Upper lobe of right lung (tissue), 1 donor: ENCODE results near the gene SLC39A6. TPM values are rescaled to one million over a fixed set of nuclear protein-coding genes. Genes with fewer than 3 reads are reported as not detected.
"Not testable (repeated sequence)": the region's sequence is repeated elsewhere in the genome, so short reads cannot be mapped to it uniquely, and the experiment has no call there.

Experiments
- ATAC-seq: fragments of 200-7000 bp; cut with Tn5 transposase; one replicate; pipeline ENCODE4 v1.9.1; 2020; ENCODE audit warnings: mild to moderate bottlenecking, moderate library complexity
- DNase-seq: peaks from one replicate; pipeline ENCODE4 v3.0.0-alpha.2; 2020
- H3K27ac ChIP-seq: fragments of 200-600 bp; one replicate; pipeline ENCODE4 v1.8.0; 2022
- H3K27me3 ChIP-seq: fragments of 200-600 bp; one replicate; pipeline ENCODE4 v1.8.0; 2022; ENCODE audit warnings: mild to moderate bottlenecking
- H3K36me3 ChIP-seq: fragments of 200-600 bp; one replicate; pipeline ENCODE4 v1.8.0; 2022
- H3K4me1 ChIP-seq: fragments of 200-600 bp; one replicate; pipeline ENCODE4 v1.8.0; 2022
- H3K4me3 ChIP-seq: fragments of 200-600 bp; one replicate; pipeline ENCODE4 v1.8.0; 2022; ENCODE audit warnings: mild to moderate bottlenecking
- H3K9me3 ChIP-seq: fragments of 200-600 bp; one replicate; pipeline ENCODE4 v1.8.0; 2022
- intact Hi-C: fragments of 100-400 bp; cut with DNase I; formaldehyde crosslinking; loops from one replicate; pipeline ENCODE4 v1.11.0; 2022
- total RNA-seq: library from RNA; stranded (reverse); fragmentation: NEBNext Ultra II Directional; extraction: Animal tissue kit (Norgen Biotek cat#: 25700); gene quantifications from one replicate; pipeline ENCODE4 v1.2.1, GENCODE V29; 2021
- TF ChIP-seq, protein P1 (sequence below): fragments of 200-600 bp; IDR thresholded peaks from one replicate; pipeline ENCODE4 v1.8.0; 2022; ENCODE audit warnings: antibody characterized with exemption
- donor health status: DM: no; HTN: yes; CAD: no; lungs with severe emphysema.

Gene SLC39A6
- total RNA-seq, 1 donor from 2014 or later: 24.3 TPM

DNA sequence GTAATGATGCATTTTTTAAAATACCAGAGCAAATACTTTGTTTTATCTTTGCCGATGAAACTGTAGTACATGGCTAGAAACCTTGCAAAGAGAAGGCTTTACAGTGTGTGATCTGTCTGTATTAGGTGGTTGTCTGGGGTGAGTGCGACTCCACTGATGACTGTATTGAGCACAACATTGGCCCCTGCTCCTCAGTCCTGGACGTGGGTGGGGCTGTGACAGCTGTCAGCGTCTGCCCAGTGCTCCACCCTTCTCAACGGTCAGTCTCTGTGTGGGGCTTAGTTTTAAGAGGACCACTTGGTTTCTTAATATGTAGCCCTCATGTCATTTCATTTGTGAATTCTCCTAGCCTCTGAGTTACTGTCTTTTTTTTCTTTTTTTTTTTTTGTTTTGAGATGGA, 40.8 kb upstream of the SLC39A6 start:
- Histone ChIP-seq H3K36me3 (peaks cover 88% of the 10 kb centered on the region), H3K4me3 (no peak overlapping the region), H3K9me3 (no peaks in the 10 kb centered on the region), H3K27me3 (no peaks in the 10 kb centered on the region), H3K4me1 (no peaks in the 10 kb centered on the region), H3K27ac (no peak overlapping the region)
- intact Hi-C loops: no loop called here
- TF ChIP-seq, protein P1, sequence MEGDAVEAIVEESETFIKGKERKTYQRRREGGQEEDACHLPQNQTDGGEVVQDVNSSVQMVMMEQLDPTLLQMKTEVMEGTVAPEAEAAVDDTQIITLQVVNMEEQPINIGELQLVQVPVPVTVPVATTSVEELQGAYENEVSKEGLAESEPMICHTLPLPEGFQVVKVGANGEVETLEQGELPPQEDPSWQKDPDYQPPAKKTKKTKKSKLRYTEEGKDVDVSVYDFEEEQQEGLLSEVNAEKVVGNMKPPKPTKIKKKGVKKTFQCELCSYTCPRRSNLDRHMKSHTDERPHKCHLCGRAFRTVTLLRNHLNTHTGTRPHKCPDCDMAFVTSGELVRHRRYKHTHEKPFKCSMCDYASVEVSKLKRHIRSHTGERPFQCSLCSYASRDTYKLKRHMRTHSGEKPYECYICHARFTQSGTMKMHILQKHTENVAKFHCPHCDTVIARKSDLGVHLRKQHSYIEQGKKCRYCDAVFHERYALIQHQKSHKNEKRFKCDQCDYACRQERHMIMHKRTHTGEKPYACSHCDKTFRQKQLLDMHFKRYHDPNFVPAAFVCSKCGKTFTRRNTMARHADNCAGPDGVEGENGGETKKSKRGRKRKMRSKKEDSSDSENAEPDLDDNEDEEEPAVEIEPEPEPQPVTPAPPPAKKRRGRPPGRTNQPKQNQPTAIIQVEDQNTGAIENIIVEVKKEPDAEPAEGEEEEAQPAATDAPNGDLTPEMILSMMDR: no peak
- DNase-seq (no peak), ATAC-seq (no peak)

DNA sequence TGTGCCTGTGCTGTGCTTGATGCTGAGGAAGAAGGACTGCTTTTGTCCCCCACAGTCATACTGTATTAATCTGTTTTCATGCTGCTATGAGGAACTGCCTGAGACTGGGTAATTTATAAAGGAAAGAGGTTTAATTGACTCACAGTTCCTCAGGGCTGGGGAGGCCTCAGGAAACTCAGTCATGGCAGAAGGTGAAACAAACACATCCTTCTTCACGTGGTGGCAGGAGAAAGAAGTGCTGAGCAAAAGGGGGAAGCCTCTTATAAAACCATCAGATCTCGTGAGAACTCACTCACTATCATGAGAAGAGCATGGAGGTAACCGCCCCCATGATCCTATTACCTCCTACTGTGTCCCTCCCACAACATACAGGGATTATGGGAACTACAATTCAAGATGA, 39.2 kb upstream of the SLC39A6 start:
- peaks cover 88% of the 10 kb centered on the region for H3K36me3 ChIP-seq
- intact Hi-C loops: not testable (repeated sequence)

DNA sequence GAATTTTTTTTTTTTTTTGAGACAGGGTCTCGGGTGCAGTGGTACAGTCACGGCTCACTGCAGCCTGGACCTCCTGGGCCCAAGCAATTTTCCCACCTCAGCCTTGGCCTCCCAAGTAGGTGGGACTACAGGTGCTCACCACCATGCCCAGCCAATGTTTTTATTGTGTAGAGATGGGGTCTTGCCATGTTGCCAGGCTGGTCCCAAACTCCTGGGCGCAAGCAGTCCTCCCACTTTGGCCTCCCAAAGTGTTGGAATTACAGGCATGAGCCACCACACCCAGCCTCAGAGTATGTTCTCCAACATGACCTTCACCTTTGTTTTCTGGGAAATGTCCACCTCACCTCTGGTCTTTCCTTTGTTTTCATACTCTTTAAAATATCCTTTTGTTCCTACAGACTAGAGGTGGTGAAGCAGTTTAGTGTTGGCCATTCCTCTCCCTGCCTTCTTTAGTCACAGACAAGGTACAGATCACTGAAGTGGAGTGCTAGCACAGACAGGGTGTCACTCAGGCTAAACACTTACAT, 38.6 kb upstream of the SLC39A6 start:
- H3K4me3 ChIP-seq: no peak overlapping the region
- no peaks in the 10 kb centered on the region for H3K27me3 ChIP-seq
- no peaks in the 10 kb centered on the region for H3K4me1 ChIP-seq
- peaks cover 86% of the 10 kb centered on the region for H3K36me3 ChIP-seq
- H3K27ac ChIP-seq: no peak overlapping the region
- no peak for ATAC-seq
- DNase-seq: no peak
- TF ChIP-seq, protein P1: no peak
- intact Hi-C loops: no loop called here
- H3K9me3 ChIP-seq: no peaks in the 10 kb centered on the region

More for the DNA sequence above, 39.2 kb upstream of the SLC39A6 start:
- H3K4me1 ChIP-seq, H3K9me3 ChIP-seq, DNase-seq, H3K27ac ChIP-seq, H3K4me3 ChIP-seq, ATAC-seq, H3K27me3 ChIP-seq: not testable (repeated sequence)

DNA sequence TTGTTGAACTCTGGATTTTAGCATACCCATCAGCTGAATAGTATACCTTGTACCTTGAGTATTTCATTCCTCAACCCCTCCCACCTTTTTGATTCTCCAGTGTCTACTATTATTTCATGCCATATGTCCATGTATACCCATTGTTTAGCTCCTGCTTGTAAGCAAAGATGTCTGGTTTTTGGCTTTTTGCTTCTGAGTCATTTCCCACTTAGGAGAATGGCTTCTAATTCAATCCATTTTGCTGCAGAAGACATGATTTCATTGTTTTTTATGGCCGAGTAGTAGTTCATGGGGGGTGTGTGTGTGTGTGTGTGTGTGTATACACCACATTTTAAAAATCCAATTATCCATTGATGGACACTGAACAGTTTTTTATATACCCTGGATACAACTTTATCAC, 33.8 kb upstream of the SLC39A6 start:
- intact Hi-C loops: no loop called here
- Histone ChIP-seq H3K36me3 (peaks cover 84% of the 10 kb centered on the region), H3K27ac (no peak overlapping the region), H3K9me3 (no peaks in the 10 kb centered on the region), H3K4me3 (no peak overlapping the region), H3K27me3 (no peaks in the 10 kb centered on the region), H3K4me1 (no peaks in the 10 kb centered on the region)
- no peak for ATAC-seq
- TF ChIP-seq, protein P1: no peak
- DNase-seq: no peak

DNA sequence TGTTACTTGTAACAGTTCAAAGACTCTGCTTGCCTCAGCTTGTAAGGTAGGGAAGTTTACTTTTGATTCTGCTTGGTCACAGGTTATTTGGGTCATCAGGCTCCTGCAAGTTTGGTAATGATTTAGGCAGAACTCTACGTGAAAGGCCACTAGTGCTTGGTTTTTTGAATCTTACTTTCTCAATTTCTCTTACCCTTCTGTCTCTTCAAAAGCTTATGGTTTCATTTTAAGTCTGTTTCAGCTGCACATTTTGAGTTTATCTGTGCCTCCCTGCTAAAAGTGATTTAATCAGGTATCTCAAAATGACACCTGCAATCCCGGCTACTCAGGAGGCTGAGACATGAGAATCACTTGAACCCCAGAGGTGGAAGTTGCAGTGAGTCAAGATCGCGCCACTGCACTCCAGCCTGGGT, 31.8 kb upstream of the SLC39A6 start:
- H3K36me3 ChIP-seq: peaks cover 92% of the 10 kb centered on the region
- TF ChIP-seq, protein P1: no peak
- intact Hi-C loops: no loop called here
- no peaks in the 10 kb centered on the region for H3K4me1 ChIP-seq
- H3K27me3 ChIP-seq: no peaks in the 10 kb centered on the region
- no peaks in the 10 kb centered on the region for H3K9me3 ChIP-seq
- no peak overlapping the region for H3K27ac ChIP-seq
- H3K4me3 ChIP-seq: no peak overlapping the region
- no peak for DNase-seq
- no peak for ATAC-seq

DNA sequence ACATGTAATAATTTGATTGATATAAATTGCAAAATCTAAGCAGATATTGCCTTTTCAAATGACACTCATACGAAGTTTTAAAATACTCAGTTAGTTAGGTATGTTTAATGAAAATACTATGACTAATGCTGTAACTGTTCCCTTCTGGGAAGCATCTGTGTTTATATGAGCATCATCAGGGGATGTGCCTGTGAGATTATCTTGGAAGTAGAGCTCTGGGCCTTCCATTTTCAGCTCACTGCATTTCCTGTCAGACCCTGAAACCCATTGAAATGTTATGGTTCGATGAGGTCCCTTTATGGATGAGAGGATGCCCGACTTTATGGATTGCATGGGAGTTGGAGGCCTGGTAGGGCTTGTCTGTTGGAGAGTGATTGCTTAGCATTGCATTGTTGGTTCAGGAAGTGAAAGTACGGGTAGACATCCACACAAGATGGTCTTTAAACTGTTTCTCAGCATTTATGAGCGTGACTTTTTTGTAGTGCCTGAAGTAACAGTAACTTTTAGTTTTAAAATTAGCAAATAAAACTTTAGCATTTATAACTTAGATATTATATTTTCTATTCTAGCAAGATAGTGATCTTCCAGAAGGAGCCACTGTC, 29.2 kb upstream of the SLC39A6 start:
- Histone ChIP-seq H3K9me3 (no peaks in the 10 kb centered on the region), H3K27me3 (no peaks in the 10 kb centered on the region), H3K4me1 (no peaks in the 10 kb centered on the region), H3K27ac (no peak overlapping the region), H3K4me3 (no peak overlapping the region), H3K36me3 (peaks cover 94% of the 10 kb centered on the region)
- DNase-seq (no peak), ATAC-seq (no peak)
- intact Hi-C loops: no loop called here
- TF ChIP-seq, protein P1: no peak
